Stimulated activated CD4-positive, alpha-beta T cell treated with anti-CD3 and anti-CD28 coated beads, Interleukin-1b, Interleukin-23, amount 100 ng/mL, for 24 hours (primary cell): ENCODE results near the gene RHBDD1.

Experiments
- DNase-seq, 4 experiments: peaks; one replicate each; pipeline ENCODE4 v3.0.0-alpha.2; 2020; ENCODE audit warnings: low read depth in 4 of 4, low spot score in 1 of 4

Gene RHBDD1

DNA sequence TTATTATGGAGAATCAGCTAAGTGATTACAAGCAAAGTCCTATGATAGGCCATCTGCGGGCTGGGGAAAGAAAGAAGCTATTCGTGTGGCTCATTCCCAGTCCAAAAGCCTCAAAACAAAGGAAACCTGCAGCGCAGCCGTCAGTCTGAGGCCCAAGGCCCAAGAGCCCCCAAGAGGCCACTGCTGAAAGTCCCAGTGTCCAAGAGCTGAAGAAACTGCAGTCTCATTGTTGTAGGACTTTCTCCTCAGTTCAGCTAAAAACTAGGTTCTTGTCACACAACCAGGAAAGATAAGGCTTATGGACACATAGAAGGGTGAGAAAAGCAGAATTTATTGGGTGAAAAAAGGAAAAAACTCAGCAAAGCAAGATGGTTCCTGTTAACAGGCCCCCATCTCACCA lies 143.2 kb downstream of the RHBDD1 start:
- no peak for DNase-seq

DNA sequence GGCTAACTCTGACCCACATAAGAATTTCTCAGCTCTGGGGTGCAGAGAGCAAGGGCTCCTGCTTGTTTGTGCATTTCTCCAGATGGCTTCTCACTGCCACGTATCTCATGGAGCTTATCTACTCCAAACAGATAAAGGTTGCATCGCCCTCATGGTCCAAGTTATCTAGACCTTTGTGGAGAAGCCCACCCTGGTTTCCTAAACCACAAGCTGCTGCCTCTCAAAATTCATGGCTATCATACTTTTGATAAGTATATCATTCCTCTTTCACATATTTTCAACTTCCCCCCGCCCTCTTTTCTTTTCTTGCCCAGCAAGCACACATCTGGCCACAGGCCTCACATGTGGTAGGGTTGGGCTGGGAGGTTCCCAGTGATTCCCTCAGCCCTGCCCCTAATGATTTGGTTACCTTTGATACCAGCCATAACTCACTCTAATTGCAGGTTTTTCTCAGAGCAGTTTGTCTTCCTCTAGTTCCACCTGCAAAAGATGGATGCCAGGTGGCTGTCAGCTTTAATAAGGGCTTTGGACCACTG lies 146.0 kb downstream of the RHBDD1 start:
- DNase-seq, result no peak

DNA sequence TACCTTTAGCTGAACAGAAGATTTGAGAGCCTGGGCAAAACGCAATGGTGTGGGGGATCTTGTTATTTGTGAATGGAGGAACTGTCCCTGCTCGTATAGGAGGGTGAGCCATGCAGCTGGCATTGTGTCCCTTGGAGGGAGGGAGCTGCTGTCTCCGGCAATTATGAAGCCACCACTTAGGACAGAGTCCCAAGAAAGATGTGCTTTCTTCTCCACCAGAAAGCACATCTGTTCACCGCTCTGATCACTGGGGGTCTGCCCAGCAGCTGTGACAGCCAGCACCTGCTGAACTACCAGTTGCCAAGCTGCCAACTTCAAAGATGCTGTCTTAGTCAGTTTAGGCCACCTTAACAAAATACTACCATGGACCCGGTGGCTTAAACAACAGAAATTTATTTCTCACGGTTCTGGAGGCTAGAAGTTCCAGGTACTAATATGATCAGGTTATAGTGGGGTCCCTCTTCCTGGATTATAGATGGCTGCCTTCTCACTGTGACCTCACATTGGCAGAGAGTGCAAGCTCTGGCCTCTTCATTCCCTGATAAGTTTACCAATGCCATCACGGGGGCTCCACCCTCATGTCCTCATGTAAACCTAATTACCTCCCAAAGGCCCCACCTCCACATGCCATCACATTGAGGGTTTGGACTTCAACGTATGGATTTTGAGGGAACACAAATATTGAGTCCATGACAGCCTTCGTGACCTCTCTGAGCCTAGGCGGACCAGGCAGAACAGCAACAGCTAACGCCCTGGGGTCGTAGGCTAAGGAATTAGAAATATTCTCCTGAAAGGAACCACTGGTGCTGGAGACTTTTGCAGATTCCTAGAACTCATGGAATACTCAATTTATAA lies 148.3 kb downstream of the RHBDD1 start:
- DNase-seq, result no peak

DNA sequence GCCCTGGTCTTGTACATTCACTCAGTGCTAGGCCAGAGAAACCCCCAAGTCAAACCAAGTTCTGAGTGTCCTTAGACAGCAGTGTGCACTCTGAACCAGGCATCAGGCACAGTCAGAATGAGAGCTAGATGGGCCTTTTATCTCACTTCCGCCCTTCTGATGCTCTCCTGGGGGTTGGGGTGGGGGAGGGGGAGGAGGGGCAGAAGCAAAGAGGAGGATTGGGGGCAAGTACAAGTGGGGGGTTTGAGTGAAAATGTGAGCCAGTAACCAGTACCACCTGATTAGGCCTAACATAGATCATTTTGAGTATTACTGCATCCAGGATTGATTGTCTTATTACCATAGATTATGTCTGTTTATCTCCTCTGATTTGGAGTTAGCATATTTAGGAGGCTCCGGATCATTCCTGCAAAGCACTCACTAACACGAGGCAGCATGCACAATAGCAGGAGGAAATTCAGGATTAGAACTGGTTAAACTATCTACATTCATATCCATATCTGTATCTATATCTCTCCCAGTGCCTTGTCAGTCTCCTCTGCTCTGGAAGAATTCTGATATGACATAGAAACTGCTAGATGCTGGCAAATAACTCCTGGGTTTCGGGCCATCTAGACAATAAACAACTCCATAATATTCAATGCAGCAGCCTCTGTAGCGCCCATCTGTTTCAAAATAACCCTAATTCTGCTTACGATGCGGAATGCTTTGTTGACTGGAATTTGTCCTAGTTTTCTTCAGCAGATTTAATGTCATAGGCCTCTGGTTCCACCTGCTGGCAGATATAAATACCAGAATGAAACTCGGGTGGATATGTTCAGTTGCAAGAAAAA lies 149.1 kb downstream of the RHBDD1 start:
- DNase-seq, result no peak

DNA sequence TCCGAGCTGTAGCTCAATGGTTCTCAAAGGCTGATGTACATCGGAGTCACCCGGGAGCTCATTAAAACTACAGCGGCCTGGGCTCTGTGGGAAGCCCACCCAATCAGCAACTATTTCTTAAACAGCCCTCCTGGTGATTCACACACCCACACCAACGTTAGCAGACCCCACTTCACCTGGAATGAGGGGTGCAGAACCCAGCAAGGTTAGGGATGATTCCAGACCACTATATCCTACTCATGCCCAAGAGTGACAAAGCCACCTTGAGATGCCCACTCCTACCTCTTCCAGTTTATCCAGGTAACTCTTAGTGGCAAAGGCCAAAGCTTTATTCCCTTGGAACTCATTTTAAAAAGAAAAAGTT lies 149.7 kb downstream of the RHBDD1 start:
- no peak for DNase-seq

DNA sequence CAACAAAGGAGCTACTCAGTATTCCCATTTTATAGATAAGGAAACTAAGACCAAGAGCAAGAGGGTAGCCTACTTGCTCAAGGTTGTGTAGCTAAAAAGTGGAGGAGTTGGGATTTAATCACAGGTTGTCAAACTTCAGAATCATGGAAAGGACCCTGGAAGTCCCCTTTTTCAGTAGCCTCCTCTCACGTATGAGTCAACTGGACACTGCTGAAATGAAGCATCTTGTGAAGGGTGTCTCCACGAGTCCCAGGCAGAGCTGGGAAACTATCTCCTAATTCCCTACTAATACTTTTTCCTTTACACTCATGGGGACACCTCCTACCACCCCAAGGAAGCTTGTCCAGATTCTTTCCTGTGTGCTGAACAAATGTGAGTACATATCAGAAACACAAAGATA lies 155.8 kb downstream of the RHBDD1 start:
- no peak for DNase-seq

DNA sequence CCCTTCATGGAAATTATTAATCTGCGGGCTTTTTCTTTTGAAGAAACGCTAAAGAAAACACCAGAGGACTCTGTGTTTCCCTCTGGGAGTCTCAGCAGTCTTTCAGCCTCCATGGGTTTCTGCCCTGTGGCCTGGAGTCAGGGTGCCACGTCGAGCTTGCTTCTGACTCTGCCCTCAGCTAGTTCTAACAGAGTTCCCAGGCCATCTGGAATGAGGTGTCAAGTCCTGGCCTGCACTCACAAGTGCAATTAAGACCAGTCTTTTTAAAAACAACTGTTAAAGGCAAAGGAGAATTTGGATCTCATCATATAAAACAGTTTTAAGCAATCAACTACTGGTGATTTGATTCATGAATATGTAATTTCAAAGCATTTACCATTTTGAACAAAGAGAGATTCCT lies 157.3 kb downstream of the RHBDD1 start:
- DNase-seq, result no peak

DNA sequence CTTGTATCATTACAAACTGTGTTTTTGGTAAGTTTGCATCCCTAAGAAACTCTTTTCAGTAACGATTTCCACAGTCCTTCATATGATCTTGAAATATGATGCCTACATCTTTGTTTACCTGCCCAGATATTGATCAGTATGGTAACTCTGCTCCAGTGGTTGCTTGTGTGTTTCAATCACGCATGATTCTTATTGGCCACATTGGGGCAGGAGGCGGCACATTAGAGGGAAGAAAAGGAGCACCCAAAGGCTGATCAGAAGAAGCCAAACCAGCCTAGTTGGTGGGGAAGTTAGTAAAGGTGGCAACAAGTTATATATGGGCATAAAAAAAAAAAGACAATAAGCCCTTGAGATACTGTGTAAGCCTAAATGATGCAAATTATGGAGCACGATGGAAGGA lies 158.9 kb downstream of the RHBDD1 start:
- DNase-seq, result no peak

DNA sequence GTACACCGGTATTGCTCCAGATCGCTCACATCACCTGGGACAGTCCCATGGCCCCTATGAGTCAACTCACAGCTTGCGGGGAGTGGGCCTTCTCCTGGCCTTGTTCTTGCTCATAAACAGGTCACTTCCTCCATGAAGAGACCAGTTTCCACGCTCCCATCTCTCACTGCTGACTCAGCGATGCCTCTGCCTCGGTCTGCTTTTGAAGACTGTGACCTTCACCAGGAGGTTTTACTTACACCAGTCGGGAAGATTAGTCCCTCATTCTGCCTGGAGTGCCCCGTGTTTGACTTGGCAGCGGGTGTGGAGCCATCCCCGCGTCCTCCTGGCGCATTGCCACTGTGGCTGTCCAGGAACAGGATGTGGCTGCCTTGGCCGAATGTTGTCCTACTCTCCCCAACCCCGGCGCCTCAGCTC lies 159.8 kb downstream of the RHBDD1 start:
- peak in 2 of 4 experiments; percentile 25 to 55 for DNase-seq

DNA sequence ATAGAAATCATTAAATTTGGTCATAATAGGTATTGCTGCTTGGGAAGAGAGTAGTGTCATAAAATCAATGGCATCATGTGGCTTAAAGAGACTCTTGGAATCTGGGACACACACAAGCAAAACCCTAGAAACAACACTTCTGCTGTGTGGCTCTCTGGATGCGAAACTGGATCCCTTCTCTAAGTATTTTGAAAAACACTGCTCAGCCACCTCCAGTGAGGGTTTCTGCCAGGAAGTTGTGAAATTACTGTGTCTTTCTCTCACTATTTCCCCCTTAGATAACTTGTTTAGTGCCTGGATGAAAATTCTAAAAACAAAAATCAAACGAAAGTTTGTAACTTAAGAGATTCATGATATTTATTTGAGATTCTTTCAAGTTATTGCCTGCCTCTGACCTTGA lies 163.8 kb downstream of the RHBDD1 start:
- no peak for DNase-seq

DNA sequence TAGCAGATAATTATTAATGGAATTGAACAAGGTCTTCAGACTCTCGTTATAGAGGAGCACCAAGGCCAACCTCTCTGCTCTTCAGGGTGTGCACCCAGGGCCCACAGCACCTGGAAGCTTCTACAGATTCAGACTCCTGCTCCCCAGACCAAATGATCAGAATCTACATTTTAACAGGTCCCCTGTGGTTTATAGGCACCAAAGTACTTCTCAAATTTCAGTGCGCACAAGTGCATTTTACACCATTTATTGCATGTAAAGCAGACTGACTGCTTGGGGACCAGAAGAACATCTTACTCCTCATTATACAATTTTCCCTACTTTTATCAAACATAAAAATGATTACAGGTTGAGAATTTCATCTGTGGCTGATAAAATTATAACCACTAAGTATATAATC lies 164.3 kb downstream of the RHBDD1 start:
- DNase-seq, result no peak

DNA sequence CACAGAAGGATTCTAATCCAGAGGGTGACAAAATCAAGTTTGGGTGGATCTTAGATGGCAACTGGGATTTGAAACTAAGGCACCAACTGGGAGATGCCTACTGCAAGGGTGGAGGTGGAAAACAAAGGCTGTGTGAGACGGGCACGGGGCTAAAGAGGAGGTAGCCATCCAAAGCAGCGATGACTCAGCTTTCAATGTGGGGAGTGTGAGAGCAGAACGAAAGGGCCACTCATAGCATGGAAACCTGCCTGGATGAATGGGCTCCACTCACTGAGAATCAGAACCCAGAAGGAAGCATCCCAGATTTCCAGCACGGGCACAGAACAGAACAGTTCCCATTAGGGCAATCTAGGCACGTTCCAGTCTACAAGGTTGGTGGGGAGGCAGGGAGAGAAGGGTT lies 168.6 kb downstream of the RHBDD1 start:
- DNase-seq, result no peak

DNA sequence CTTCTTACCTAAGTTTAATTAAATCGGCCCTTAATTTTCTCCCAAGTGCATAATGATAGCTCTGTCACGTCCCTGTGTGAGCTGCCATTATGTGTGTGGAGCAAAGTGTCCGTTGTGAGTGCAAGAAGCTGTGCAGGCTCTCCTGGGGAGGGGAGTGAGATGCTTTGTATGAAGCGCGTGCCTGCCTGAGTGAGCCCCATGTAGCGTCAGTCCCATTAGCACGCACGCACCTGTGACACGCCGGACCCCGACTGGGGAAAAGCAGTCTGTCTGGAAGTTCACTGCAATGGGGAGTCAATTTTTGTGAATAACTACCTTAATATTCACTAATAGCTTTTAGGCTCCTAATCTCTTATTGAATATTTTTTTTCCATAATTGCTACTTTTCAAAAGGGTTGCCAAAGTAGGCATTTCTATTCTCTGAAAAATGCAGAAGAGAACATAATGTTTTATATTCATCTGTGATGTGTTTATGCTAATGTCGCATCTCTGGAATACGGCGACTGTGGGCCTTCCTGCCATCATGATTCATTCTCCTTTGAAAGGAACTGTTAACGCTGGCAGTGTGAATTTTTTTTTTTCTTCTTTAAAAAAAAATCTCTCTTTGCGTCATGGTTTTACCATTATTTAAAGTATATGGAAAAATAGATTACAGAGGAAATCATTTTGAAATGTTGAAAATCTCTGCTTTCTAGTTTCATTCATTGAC lies 170.5 kb downstream of the RHBDD1 start:
- no peak for DNase-seq

DNA sequence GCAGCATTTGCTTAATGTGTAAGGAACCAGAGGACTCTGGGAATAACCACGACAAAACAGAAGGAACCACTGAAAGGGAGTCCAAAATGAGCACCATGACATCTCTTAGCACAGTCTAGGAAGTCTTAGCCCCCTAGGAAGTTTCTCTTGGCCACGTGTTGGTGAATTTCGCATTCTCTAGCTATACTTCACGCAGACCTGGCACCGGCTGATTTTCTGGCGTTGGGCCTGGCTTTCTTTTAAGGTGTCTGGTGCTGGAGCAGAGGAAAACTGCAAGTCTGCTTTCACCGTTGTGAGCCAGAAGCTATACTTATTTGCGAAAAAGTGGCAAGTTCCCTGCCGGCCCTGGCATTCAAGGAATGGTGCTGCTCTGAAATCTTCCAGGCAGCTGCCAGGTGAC lies 171.3 kb downstream of the RHBDD1 start:
- DNase-seq, result no peak

DNA sequence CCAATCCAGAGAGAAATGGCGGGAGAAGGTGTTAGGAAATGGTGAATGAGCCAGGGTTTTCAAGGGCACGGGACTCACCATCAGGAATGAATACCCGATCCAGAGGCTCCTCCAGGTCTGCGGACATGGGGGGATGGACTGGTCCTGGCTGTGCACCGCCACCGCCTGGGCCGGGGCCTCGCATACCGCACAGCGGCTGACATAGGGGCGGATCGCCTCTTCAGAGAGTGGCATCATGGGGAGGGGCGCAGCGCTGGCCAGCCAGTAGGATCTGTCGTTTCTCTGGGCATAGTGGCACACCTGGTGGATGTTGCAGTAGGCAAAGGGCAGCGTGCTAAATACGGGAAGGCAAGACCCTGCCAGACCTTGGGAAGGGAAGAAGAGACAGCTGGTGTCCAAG lies 172.1 kb downstream of the RHBDD1 start:
- no peak for DNase-seq

DNA sequence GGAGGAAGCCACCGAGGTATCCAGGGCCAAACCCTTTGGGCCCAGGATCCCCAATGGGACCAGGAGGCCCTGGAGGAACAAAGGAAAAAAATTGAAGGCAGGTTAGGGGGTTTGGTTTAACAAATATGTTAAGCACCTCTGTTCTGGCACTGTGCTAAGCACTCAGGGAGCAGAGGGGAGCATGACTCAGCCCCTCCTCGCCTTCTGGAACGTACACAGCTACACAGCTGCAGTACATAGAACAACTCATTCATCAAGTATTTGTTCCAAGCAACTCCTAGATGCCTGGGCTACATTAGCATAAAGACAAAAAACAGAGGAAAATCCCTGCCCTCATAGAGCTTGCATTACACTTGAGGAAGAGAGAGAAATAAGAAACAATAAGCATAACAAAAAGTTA lies 174.6 kb downstream of the RHBDD1 start:
- DNase-seq, result no peak

DNA sequence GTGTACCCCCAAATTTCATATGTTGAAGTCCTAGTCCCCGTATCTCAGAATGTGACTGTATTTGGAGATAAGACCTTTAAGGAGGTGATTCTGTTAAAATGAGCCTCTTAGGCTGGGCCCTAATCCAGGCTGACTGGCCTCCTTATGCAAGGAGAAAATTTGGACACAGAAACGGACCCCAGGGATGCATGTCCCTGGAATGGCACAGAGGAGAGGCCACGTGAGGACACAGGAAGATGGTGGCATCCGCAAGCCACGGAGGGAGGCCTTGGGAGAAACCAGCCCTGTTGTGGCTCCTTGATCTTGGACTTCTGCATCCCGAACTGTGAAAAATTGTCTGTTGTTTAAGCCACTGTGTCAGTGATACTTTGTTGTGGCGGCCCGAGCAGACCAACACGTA lies 177.5 kb downstream of the RHBDD1 start:
- DNase-seq, result no peak

DNA sequence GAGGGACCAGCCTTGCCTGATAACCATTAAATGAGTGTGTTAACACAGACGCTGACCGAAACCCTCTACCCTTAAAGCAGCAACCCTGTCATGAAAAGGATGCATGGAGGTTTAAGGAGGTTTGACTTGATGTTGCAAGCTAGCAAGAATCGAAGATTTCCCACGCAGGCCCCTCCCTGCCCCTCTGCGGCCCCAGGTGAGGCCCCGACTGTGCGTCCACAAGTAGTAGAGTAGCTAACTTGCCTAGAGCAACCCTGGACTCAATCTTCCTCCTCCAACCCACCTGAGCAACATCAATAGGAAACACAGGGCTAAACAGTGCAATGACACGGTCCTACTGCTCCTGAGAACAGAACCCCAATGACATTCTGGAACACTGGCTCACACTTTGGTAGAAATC lies 178.0 kb downstream of the RHBDD1 start:
- no peak for DNase-seq

DNA sequence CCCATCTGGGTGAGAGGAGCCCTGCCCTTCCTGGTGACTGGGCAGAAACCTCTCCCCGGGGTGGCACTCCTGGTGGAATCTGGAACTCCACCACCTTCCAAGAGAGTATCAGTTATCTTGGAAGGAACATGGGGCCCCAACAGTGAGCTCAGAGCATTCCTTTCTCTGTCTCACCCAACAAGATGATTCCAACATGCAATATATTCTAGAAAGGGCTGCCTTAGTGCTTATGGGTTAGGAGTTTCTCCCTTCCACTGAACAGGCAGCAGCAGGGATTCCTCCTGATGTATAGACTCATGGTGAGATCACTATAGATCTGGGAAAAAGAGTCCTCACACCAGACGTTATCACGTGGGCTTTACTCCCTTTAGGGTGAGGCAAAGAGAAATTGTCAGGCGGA lies 181.0 kb downstream of the RHBDD1 start:
- DNase-seq, result no peak

DNA sequence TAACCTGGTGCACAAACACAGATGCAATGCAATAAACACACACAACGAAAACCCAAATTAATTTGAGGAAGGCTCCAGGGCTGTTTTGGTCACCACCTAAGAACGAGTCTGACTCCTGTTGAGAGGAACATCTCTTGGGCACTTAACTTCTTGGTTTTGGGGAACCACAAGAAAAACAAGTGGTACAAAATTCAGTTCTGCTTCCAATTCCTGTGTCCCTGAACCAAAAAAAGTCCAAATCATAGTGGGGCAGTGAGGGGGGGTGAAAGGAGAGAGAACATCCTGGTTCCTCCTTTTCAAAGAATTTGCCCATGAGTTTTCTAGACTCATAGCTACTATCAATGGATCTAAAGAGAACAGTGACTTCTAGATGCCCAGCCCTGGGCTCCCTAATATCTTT lies 184.6 kb downstream of the RHBDD1 start:
- DNase-seq, result no peak

DNA sequence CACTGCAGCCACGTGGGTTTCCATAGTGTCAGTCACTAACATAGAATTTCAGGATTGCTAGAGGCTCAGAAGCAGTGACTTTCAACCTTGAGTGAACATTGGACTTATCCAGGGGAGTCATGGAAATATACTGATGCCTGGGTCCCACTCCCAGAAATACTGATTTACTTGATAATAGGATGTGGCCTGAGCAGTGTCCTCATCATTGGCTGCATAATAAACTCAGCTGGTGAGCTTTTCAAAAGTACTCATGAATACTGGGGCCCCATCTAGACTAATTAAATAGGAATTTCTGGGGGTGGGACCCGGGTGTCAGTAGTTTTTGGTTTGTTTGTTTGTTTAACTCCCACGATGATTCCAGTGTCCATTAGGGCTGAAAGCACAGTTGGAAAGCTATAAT lies 186.8 kb downstream of the RHBDD1 start:
- no peak for DNase-seq

DNA sequence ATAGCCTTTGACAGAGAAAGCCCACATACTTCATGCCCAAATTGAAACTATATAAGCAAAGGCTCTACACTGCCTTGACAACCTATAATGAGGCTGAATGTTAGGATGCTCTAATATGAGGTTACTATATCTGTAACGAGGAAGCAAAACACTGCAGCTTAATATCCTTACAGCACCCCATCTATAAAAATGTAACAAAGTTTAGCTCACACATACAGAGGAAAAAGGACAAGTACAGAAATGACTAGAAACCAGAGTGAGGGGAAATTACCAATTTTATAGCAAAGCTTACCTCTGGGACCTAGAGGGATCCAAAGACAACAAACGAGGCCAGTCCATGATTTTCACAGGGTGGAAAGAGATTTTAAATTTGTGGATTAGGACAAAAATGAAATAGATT lies 189.7 kb downstream of the RHBDD1 start:
- DNase-seq, result no peak
